ENCODE results near the gene JPH4.
A peak's percentile ranks its signal among the peaks of the same experiment; 100 is the strongest.

Gene JPH4

GRCh38 chr14:23604675-23605170 lies 26.1 kb upstream of the JPH4 start:
- H3K79me1 ChIP-seq (ENCODE audit: low read length) = no peaks in the 10 kb centered on the region
- no CpG with 5 or more reads among the region's 3 CpGs for WGBS (ENCODE audit: extremely low coverage, insufficient coverage, low lambda C conversion rate)
- no peak overlapping the region for H3K4me2 ChIP-seq (ENCODE audit: low read length)
- no peak overlapping the region for H4K8ac ChIP-seq (ENCODE audit: low read depth, low read length)
- no peak overlapping the region for H2AK5ac ChIP-seq (ENCODE audit: low read length)
- H3K56ac ChIP-seq (ENCODE audit: low read length) = no peak overlapping the region
- H3K27me3 ChIP-seq (ENCODE audit: insufficient read depth, low read length, poor library complexity) = no peaks in the 10 kb centered on the region
- H3K4me3 ChIP-seq (ENCODE audit: low read length) = no peak overlapping the region
- H4K5ac ChIP-seq (ENCODE audit: low read length) = no peak overlapping the region
- no peaks in the 10 kb centered on the region for H3K36me3 ChIP-seq (ENCODE audit: control insufficient read depth, insufficient read depth, low read length)
- no peak overlapping the region for H3K27ac ChIP-seq (ENCODE audit: low read depth, low read length)
- H3K23ac ChIP-seq (ENCODE audit: low read length) = no peak overlapping the region
- peak; percentile 67 for DNase-seq
- H3K9ac ChIP-seq (ENCODE audit: low read length) = no peak overlapping the region
- no peak overlapping the region for H3K4ac ChIP-seq (ENCODE audit: low read depth, low read length)
- H2BK120ac ChIP-seq (ENCODE audit: low read depth, low read length) = no peak overlapping the region
- H3K18ac ChIP-seq (ENCODE audit: low read length) = no peak overlapping the region
- H2BK5ac ChIP-seq (ENCODE audit: low read length) = no peak overlapping the region
- no peak overlapping the region for H2BK15ac ChIP-seq (replicated peaks; ENCODE audit: low read depth)
- no peaks in the 10 kb centered on the region for H3K4me1 ChIP-seq (ENCODE audit: control insufficient read depth, low read depth, low read length)
- no peaks in the 10 kb centered on the region for H3K79me2 ChIP-seq (ENCODE audit: control insufficient read depth, insufficient read depth, low read length)

GRCh38 chr14:23604148-23604547 lies 25.6 kb upstream of the JPH4 start:
- no peaks in the 10 kb centered on the region for H3K27me3 ChIP-seq (ENCODE audit: insufficient read depth, low read length, poor library complexity)
- H3K79me2 ChIP-seq (ENCODE audit: control insufficient read depth, insufficient read depth, low read length) = no peaks in the 10 kb centered on the region
- H2BK120ac ChIP-seq (ENCODE audit: low read depth, low read length) = no peak overlapping the region
- no peak overlapping the region for H4K8ac ChIP-seq (ENCODE audit: low read depth, low read length)
- H3K9ac ChIP-seq (ENCODE audit: low read length) = no peak overlapping the region
- no peak overlapping the region for H2BK15ac ChIP-seq (replicated peaks; ENCODE audit: low read depth)
- no peak overlapping the region for H3K4me3 ChIP-seq (ENCODE audit: low read length)
- no peak overlapping the region for H3K23ac ChIP-seq (ENCODE audit: low read length)
- no peak overlapping the region for H2AK5ac ChIP-seq (ENCODE audit: low read length)
- no peak overlapping the region for H2BK5ac ChIP-seq (ENCODE audit: low read length)
- no peak overlapping the region for H3K18ac ChIP-seq (ENCODE audit: low read length)
- no peaks in the 10 kb centered on the region for H3K4me1 ChIP-seq (ENCODE audit: control insufficient read depth, low read depth, low read length)
- no peaks in the 10 kb centered on the region for H3K79me1 ChIP-seq (ENCODE audit: low read length)
- WGBS (ENCODE audit: extremely low coverage, insufficient coverage, low lambda C conversion rate) = no CpG with 5 or more reads among the region's 2 CpGs
- no peak overlapping the region for H3K4ac ChIP-seq (ENCODE audit: low read depth, low read length)
- no peaks in the 10 kb centered on the region for H3K36me3 ChIP-seq (ENCODE audit: control insufficient read depth, insufficient read depth, low read length)
- no peak overlapping the region for H3K4me2 ChIP-seq (ENCODE audit: low read length)
- H3K56ac ChIP-seq (ENCODE audit: low read length) = no peak overlapping the region
- H4K5ac ChIP-seq (ENCODE audit: low read length) = no peak overlapping the region
- no peak overlapping the region for H3K27ac ChIP-seq (ENCODE audit: low read depth, low read length)
- DNase-seq = no peak

GRCh38 chr14:23603103-23603502 lies 24.5 kb upstream of the JPH4 start:
- H3K4me2 ChIP-seq (ENCODE audit: low read length) = no peak overlapping the region
- no peaks in the 10 kb centered on the region for H3K36me3 ChIP-seq (ENCODE audit: control insufficient read depth, insufficient read depth, low read length)
- H3K79me2 ChIP-seq (ENCODE audit: control insufficient read depth, insufficient read depth, low read length) = no peaks in the 10 kb centered on the region
- no peaks in the 10 kb centered on the region for H3K79me1 ChIP-seq (ENCODE audit: low read length)
- H3K4ac ChIP-seq (ENCODE audit: low read depth, low read length) = no peak overlapping the region
- no peak overlapping the region for H4K5ac ChIP-seq (ENCODE audit: low read length)
- no peak overlapping the region for H2BK120ac ChIP-seq (ENCODE audit: low read depth, low read length)
- no peaks in the 10 kb centered on the region for H3K4me1 ChIP-seq (ENCODE audit: control insufficient read depth, low read depth, low read length)
- H2AK5ac ChIP-seq (ENCODE audit: low read length) = no peak overlapping the region
- H2BK15ac ChIP-seq (replicated peaks; ENCODE audit: low read depth) = no peak overlapping the region
- H3K27me3 ChIP-seq (ENCODE audit: insufficient read depth, low read length, poor library complexity) = no peaks in the 10 kb centered on the region
- no peak overlapping the region for H3K9ac ChIP-seq (ENCODE audit: low read length)
- H3K23ac ChIP-seq (ENCODE audit: low read length) = no peak overlapping the region
- no CpG with 5 or more reads among the region's 2 CpGs for WGBS (ENCODE audit: extremely low coverage, insufficient coverage, low lambda C conversion rate)
- no peak overlapping the region for H3K18ac ChIP-seq (ENCODE audit: low read length)
- H2BK5ac ChIP-seq (ENCODE audit: low read length) = no peak overlapping the region
- H3K27ac ChIP-seq (ENCODE audit: low read depth, low read length) = no peak overlapping the region
- H4K8ac ChIP-seq (ENCODE audit: low read depth, low read length) = no peak overlapping the region
- no peak overlapping the region for H3K4me3 ChIP-seq (ENCODE audit: low read length)
- H3K56ac ChIP-seq (ENCODE audit: low read length) = no peak overlapping the region
- DNase-seq = no peak

DNA sequence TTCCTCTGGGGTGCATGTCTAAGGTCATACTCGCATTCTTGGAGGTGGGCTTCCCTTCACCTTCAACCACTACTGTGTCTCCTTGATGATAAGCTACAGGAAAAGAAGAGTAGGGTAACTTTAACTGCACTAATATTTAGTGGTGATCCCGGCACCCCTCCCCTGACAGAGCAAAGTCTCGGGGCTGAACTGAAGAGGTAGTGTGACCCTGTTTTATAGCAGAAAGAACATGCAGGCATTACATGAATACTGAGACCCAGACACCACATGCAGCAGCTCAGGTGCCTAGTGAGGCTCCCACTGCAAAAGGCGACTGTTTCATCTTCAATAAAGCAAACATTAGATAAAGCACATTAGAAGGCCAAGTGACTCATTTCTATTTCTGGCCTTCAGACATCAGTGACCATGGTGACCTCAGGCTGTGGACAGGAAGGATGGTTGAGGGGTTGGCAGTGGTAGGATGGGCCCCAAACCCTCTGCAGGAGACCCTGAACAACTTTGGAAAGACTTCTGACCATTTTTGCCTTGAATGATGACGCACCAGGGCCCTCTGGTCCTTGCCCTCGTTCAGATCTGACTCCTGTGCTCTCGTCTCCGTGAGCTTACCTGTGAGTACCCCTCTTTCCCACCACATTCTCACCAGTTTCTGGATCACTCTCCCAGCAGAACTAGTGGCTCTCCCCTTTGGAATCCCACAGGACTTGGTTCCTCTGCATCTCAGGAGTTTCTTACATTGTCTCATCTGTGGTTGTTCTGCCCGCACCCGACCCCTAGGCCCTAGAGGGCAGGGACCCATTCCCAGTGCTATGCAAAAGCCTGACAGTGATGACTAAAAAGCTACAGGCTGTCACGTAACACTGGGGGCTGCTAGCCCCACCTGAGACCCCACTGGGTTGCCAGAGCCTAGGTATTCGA lies 23.8 kb upstream of the JPH4 start:
- no peaks in the 10 kb centered on the region for H3K27me3 ChIP-seq (ENCODE audit: insufficient read depth, low read length, poor library complexity)
- no peak overlapping the region for H4K8ac ChIP-seq (ENCODE audit: low read depth, low read length)
- H3K18ac ChIP-seq (ENCODE audit: low read length) = no peak overlapping the region
- no peak overlapping the region for H3K4ac ChIP-seq (ENCODE audit: low read depth, low read length)
- no peak overlapping the region for H3K9ac ChIP-seq (ENCODE audit: low read length)
- H3K23ac ChIP-seq (ENCODE audit: low read length) = no peak overlapping the region
- H2BK15ac ChIP-seq (replicated peaks; ENCODE audit: low read depth) = no peak overlapping the region
- no peak overlapping the region for H3K56ac ChIP-seq (ENCODE audit: low read length)
- no peak overlapping the region for H3K4me3 ChIP-seq (ENCODE audit: low read length)
- no peak overlapping the region for H4K5ac ChIP-seq (ENCODE audit: low read length)
- H3K4me2 ChIP-seq (ENCODE audit: low read length) = no peak overlapping the region
- no peak overlapping the region for H3K27ac ChIP-seq (ENCODE audit: low read depth, low read length)
- H3K79me1 ChIP-seq (ENCODE audit: low read length) = no peaks in the 10 kb centered on the region
- no peak overlapping the region for H2BK5ac ChIP-seq (ENCODE audit: low read length)
- H2BK120ac ChIP-seq (ENCODE audit: low read depth, low read length) = no peak overlapping the region
- H2AK5ac ChIP-seq (ENCODE audit: low read length) = no peak overlapping the region
- H3K79me2 ChIP-seq (ENCODE audit: control insufficient read depth, insufficient read depth, low read length) = no peaks in the 10 kb centered on the region
- no CpG with 5 or more reads among the region's 12 CpGs for WGBS (ENCODE audit: extremely low coverage, insufficient coverage, low lambda C conversion rate)
- H3K4me1 ChIP-seq (ENCODE audit: control insufficient read depth, low read depth, low read length) = no peaks in the 10 kb centered on the region
- DNase-seq = no peak
- no peaks in the 10 kb centered on the region for H3K36me3 ChIP-seq (ENCODE audit: control insufficient read depth, insufficient read depth, low read length)

GRCh38 chr14:23601845-23602180 lies 23.2 kb upstream of the JPH4 start:
- H2BK120ac ChIP-seq (ENCODE audit: low read depth, low read length) = no peak overlapping the region
- H3K4me3 ChIP-seq (ENCODE audit: low read length) = no peak overlapping the region
- no peaks in the 10 kb centered on the region for H3K79me1 ChIP-seq (ENCODE audit: low read length)
- H2AK5ac ChIP-seq (ENCODE audit: low read length) = no peak overlapping the region
- H3K4ac ChIP-seq (ENCODE audit: low read depth, low read length) = no peak overlapping the region
- H3K4me2 ChIP-seq (ENCODE audit: low read length) = no peak overlapping the region
- no peaks in the 10 kb centered on the region for H3K79me2 ChIP-seq (ENCODE audit: control insufficient read depth, insufficient read depth, low read length)
- H4K8ac ChIP-seq (ENCODE audit: low read depth, low read length) = no peak overlapping the region
- no peaks in the 10 kb centered on the region for H3K27me3 ChIP-seq (ENCODE audit: insufficient read depth, low read length, poor library complexity)
- no peak overlapping the region for H3K56ac ChIP-seq (ENCODE audit: low read length)
- H2BK5ac ChIP-seq (ENCODE audit: low read length) = no peak overlapping the region
- WGBS (ENCODE audit: extremely low coverage, insufficient coverage, low lambda C conversion rate) = no CpG with 5 or more reads among the region's 1 CpG
- no peak overlapping the region for H3K23ac ChIP-seq (ENCODE audit: low read length)
- H3K4me1 ChIP-seq (ENCODE audit: control insufficient read depth, low read depth, low read length) = no peaks in the 10 kb centered on the region
- no peak overlapping the region for H3K18ac ChIP-seq (ENCODE audit: low read length)
- no peak overlapping the region for H2BK15ac ChIP-seq (replicated peaks; ENCODE audit: low read depth)
- H3K36me3 ChIP-seq (ENCODE audit: control insufficient read depth, insufficient read depth, low read length) = no peaks in the 10 kb centered on the region
- no peak for DNase-seq
- no peak overlapping the region for H3K9ac ChIP-seq (ENCODE audit: low read length)
- H4K5ac ChIP-seq (ENCODE audit: low read length) = no peak overlapping the region
- H3K27ac ChIP-seq (ENCODE audit: low read depth, low read length) = no peak overlapping the region

DNA sequence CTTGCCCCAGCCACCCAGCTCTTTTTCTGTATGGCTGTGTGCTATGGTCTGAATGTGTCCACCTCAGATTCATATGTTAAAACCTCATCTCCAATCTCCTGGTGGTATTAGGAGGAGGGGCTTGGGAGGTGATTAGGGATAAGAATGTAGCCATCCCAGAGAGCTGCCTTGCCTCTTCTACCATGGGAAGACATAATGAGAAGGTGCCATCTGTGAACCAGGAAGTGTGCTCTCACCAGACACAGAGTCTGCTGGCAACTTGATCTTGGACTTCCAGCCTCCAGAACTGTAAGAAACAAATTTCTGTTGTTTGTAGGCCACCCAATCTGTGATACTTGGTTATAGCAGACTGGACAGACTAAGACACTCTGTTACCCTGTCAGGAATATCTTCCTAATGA lies 22.8 kb upstream of the JPH4 start:
- Histone ChIP-seq H3K18ac (ENCODE audit: low read length) (no peak overlapping the region), H3K27ac (ENCODE audit: low read depth, low read length) (no peak overlapping the region), H3K9ac (ENCODE audit: low read length) (no peak overlapping the region), H3K56ac (ENCODE audit: low read length) (no peak overlapping the region), H3K36me3 (ENCODE audit: control insufficient read depth, insufficient read depth, low read length) (no peaks in the 10 kb centered on the region), H3K4me2 (ENCODE audit: low read length) (no peak overlapping the region), H3K4me1 (ENCODE audit: control insufficient read depth, low read depth, low read length) (no peaks in the 10 kb centered on the region), H2BK15ac (replicated peaks; ENCODE audit: low read depth) (no peak overlapping the region), H3K27me3 (ENCODE audit: insufficient read depth, low read length, poor library complexity) (no peaks in the 10 kb centered on the region), H2BK5ac (ENCODE audit: low read length) (no peak overlapping the region), H3K23ac (ENCODE audit: low read length) (no peak overlapping the region), H3K79me2 (ENCODE audit: control insufficient read depth, insufficient read depth, low read length) (no peaks in the 10 kb centered on the region), H4K5ac (ENCODE audit: low read length) (no peak overlapping the region), H2BK120ac (ENCODE audit: low read depth, low read length) (no peak overlapping the region), H3K79me1 (ENCODE audit: low read length) (no peaks in the 10 kb centered on the region), H2AK5ac (ENCODE audit: low read length) (no peak overlapping the region), H4K8ac (ENCODE audit: low read depth, low read length) (no peak overlapping the region), H3K4me3 (ENCODE audit: low read length) (no peak overlapping the region), H3K4ac (ENCODE audit: low read depth, low read length) (no peak overlapping the region)
- DNase-seq = no peak

Data from mesendoderm (in vitro differentiated cells).